Osteoblast (primary cell): ENCODE measurements around the gene IGF1R. TPM values are rescaled to one million over a fixed set of nuclear protein-coding genes. Genes with fewer than 3 reads are reported as not detected.

Experiments used
- DNase-seq: peaks from one replicate; pipeline ENCODE4 v3.0.0; 2011; ENCODE audit warnings: low spot score, mixed read lengths; ENCODE audit not compliant: insufficient read length; ENCODE audit errors: missing footprints
- H2AFZ ChIP-seq: 2 replicates; pipeline ENCODE4 v1.6.0; 2011; ENCODE audit warnings: mild to moderate bottlenecking, low read length
- H3K27ac ChIP-seq: 2 replicates; pipeline ENCODE4 v1.5.1; 2011; ENCODE audit warnings: mild to moderate bottlenecking, low read depth, low read length, moderate library complexity
- H3K27me3 ChIP-seq: 2 replicates; pipeline ENCODE4 v1.6.0; 2012; ENCODE audit warnings: mild to moderate bottlenecking, control low read depth, inconsistent platforms, low read length, moderate library complexity; ENCODE audit not compliant: insufficient read depth
- H3K36me3 ChIP-seq: 2 replicates; pipeline ENCODE4 v1.5.1; 2011; ENCODE audit warnings: mild to moderate bottlenecking, low read length, control low read depth, moderate library complexity; ENCODE audit not compliant: insufficient read depth
- H3K4me1 ChIP-seq: 2 replicates; pipeline ENCODE4 v1.5.1; 2011; ENCODE audit warnings: mild to moderate bottlenecking, low read length, control low read depth, moderate library complexity; ENCODE audit not compliant: insufficient read depth
- H3K4me2 ChIP-seq: 2 replicates; pipeline ENCODE4 v1.6.0; 2011; ENCODE audit warnings: mild to moderate bottlenecking, low read length; ENCODE audit not compliant: insufficient read depth
- H3K4me3 ChIP-seq: fragments of 200-600 bp; sonication (generic); 3 replicates; pipeline ENCODE4 v1.5.1; 2012; ENCODE audit warnings: mild to moderate bottlenecking, low read length, inconsistent platforms; ENCODE audit not compliant: insufficient read depth
- H3K79me2 ChIP-seq: 2 replicates; pipeline ENCODE4 v1.6.0; 2012; ENCODE audit warnings: mild to moderate bottlenecking, low read length, control low read depth, inconsistent platforms; ENCODE audit not compliant: insufficient read depth
- H3K9me3 ChIP-seq: 2 replicates; pipeline ENCODE4 v1.5.1; 2011; ENCODE audit warnings: low read depth, low read length, control low read depth
- H4K20me1 ChIP-seq: 2 replicates; pipeline ENCODE4 v1.6.0; 2012; ENCODE audit warnings: mild to moderate bottlenecking, low read length, control low read depth; ENCODE audit not compliant: insufficient read depth
- CTCF ChIP-seq: IDR thresholded peaks from 2 replicates; pipeline ENCODE4 v1.5.1; 2011; ENCODE audit warnings: mild to moderate bottlenecking, low read depth, low read length, moderate library complexity; ENCODE audit errors: extremely low read depth
- total RNA-seq: library from RNA; depleted of rRNA; stranded (reverse); fragments of >200 nt; gene quantifications from 2 replicates; pipeline ENCODE4 v1.2.3, GENCODE V29; 2012

The IGF1R gene
- total RNA-seq, 1 donor: 18.8 TPM

GRCh38 chr15:98705070-98705469, 56.7 kb downstream of the IGF1R start:
- H3K27ac ChIP-seq: no peak overlapping the region
- H3K4me3 ChIP-seq: no peak overlapping the region
- H3K36me3 ChIP-seq: no peaks in the 10 kb centered on the region
- DNase-seq: no peak
- H3K4me1 ChIP-seq: peaks cover 6% of the 10 kb centered on the region
- H3K9me3 ChIP-seq: no peaks in the 10 kb centered on the region
- H3K79me2 ChIP-seq: peaks cover 94% of the 10 kb centered on the region
- no peak overlapping the region for H2AFZ ChIP-seq
- H4K20me1 ChIP-seq: peaks cover 31% of the 10 kb centered on the region
- H3K27me3 ChIP-seq: no peaks in the 10 kb centered on the region
- no peak for TF ChIP-seq CTCF
- H3K4me2 ChIP-seq: no peak overlapping the region

GRCh38 chr15:98706387-98706786, 58.0 kb downstream of the IGF1R start:
- Histone ChIP-seq H3K4me2 (no peak overlapping the region), H3K4me1 (peaks cover 6% of the 10 kb centered on the region), H4K20me1 (peaks cover 35% of the 10 kb centered on the region), H3K27ac (no peak overlapping the region), H3K9me3 (no peaks in the 10 kb centered on the region), H3K4me3 (no peak overlapping the region), H3K79me2 (peaks cover 93% of the 10 kb centered on the region), H3K27me3 (no peaks in the 10 kb centered on the region), H2AFZ (no peak overlapping the region), H3K36me3 (peaks cover 7% of the 10 kb centered on the region)
- TF ChIP-seq CTCF: no peak
- no peak for DNase-seq

GRCh38 chr15:98706986-98707385, 58.6 kb downstream of the IGF1R start:
- DNase-seq: no peak
- no peak for TF ChIP-seq CTCF
- Histone ChIP-seq H3K4me3 (no peak overlapping the region), H3K4me2 (no peak overlapping the region), H3K4me1 (peaks cover 6% of the 10 kb centered on the region), H3K79me2 (peaks cover 93% of the 10 kb centered on the region), H4K20me1 (peaks cover 35% of the 10 kb centered on the region), H3K36me3 (peaks cover 7% of the 10 kb centered on the region), H3K27ac (no peak overlapping the region), H3K9me3 (no peaks in the 10 kb centered on the region), H3K27me3 (no peaks in the 10 kb centered on the region), H2AFZ (no peak overlapping the region)

GRCh38 chr15:98708037-98708590, 59.8 kb downstream of the IGF1R start:
- no peak for TF ChIP-seq CTCF
- H3K27me3 ChIP-seq: no peaks in the 10 kb centered on the region
- H3K9me3 ChIP-seq: no peaks in the 10 kb centered on the region
- peaks cover 7% of the 10 kb centered on the region for H3K36me3 ChIP-seq
- no peak overlapping the region for H2AFZ ChIP-seq
- H4K20me1 ChIP-seq: peaks cover 25% of the 10 kb centered on the region
- H3K27ac ChIP-seq: no peak overlapping the region
- peaks cover 2% of the 10 kb centered on the region for H3K4me1 ChIP-seq
- peaks cover 93% of the 10 kb centered on the region for H3K79me2 ChIP-seq
- no peak overlapping the region for H3K4me2 ChIP-seq
- H3K4me3 ChIP-seq: no peak overlapping the region
- DNase-seq: no peak
